ENCODE measurements around the gene AIP.

AIP gene

DNA sequence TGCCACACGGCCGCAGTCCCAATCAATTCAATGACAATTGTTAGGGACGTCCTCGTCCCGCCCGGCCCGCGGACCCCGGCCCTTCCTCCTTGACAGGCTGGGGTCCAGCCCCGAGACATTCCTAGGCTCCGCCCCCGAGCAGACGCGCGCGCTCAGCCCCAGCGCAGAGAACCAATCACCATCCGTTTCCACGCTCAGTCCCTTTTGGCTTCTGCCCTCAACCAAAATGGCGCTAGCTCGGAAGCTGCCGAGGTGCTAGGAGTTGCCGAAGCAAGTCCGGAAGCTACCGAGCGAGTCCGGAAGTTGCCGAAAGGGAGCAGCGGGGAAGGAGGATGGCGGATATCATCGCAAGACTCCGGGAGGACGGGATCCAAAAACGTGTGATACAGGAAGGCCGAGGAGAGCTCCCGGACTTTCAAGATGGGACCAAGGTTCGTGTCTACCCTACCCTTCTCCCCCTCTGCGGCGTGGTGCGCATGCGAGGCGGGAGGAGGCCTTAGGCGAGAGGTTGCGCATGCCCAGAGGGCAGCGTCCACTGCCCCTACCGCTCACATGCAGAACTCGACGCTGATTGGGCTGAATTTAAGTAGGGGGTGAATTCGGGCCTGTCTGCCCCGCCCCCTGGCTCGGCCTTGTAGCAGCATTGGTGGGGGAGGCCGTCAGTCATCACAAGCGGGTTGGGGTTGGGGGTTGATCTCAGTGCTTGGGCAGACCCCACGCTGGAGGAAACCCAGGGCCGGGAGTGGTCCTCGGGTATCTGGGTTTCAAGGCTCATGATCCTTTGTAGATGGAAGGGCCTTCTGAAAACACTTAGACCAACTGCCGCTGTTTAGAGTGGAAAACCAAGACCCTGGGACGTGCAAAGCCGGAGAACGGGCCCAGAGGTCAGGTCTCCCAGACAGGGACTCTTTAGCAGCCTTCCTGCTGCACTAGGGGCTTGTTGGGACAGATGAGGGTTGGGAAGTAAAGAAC is at the start of gene AIP:
Gene AIP, plus strand, starts transcription at position 200 of the 972 bp plus-strand sequence. Its CDS starts 133 bp downstream, at position 333.
- in situ Hi-C loops (cut with HindIII; ENCODE audit: low sequenced_read_pairs), result no loop called here

DNA sequence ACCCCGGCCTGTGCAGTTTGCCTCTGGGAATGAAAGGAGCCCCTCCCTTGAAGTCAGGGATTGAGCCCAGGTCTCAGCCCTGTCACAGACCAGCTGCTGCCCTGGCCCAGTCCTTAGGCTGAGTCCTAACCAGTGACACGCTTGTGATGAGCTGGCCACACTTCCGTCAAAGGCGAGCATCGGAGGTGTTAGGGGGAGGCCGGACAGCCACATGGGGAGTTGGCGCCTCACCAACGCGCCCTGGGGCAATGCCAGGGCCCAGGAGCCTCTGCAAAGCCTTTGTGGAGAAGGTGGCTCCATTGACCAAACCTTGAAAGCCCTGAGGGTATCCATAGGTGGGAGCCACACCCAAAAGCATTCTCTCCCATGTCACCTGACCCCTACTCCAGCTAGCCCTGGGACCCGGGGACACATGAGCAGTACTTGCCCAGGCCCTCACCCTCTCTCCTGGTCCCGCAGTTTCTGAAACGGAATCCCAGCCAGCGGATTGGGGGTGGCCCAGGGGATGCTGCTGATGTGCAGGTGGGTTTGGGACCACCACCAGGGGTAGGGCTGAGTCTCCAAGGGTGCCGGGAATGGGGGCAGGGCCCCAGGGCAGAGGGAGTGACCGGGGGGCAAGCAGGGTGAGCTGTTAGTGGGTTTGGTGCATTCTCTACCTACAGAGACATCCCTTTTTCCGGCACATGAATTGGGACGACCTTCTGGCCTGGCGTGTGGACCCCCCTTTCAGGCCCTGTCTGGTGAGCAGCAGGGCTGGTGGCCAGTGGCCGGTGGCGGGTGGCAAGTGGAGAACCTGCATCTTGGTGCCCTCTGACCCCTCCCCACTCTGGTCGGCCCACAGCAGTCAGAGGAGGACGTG is 49.1 kb upstream of the AIP start:
- in situ Hi-C loops (cut with HindIII; ENCODE audit: low sequenced_read_pairs), result no loop called here

DNA sequence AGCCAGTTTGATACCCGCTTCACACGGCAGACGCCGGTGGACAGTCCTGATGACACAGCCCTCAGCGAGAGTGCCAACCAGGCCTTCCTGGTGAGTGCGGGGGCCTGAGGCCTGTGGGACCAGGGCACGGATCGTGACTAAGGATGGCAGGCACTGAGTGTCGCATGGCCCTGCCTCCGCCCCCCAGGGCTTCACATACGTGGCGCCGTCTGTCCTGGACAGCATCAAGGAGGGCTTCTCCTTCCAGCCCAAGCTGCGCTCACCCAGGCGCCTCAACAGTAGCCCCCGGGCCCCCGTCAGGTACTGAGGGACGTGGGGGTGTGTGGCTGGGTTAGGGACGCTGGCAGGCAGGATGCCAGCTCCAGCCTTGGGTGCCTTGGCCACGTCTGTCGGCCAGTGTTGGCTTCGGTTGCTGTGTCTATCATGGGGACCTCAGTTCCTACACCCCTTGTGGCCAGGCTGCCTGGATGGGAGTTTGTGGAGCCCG is 48.4 kb upstream of the AIP start:
- in situ Hi-C loops (cut with HindIII; ENCODE audit: low sequenced_read_pairs), result no loop called here

DNA sequence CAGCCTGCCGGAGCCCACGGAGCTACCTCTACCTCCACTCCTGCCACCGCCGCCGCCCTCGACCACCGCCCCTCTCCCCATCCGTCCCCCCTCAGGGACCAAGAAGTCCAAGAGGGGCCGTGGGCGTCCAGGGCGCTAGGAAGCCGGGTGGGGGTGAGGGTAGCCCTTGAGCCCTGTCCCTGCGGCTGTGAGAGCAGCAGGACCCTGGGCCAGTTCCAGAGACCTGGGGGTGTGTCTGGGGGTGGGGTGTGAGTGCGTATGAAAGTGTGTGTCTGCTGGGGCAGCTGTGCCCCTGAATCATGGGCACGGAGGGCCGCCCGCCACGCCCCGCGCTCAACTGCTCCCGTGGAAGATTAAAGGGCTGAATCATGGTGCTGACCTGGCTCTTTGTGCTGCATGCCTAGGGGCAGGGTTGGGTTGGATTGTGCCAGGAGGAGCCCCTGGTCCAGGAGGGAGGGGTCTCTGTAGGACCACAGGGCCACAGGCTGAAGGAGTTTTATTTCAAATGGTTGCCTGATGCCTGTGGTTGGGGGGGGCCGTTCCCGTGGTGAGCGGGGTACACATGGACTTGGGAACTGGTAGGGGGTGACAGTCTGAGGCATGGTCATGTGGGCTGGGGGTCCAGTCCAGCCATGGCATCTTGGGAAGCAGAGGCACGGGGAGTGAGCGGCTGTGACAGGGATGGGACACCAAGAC is 47.6 kb upstream of the AIP start:
- in situ Hi-C loops (cut with HindIII; ENCODE audit: low sequenced_read_pairs), result no loop called here

DNA sequence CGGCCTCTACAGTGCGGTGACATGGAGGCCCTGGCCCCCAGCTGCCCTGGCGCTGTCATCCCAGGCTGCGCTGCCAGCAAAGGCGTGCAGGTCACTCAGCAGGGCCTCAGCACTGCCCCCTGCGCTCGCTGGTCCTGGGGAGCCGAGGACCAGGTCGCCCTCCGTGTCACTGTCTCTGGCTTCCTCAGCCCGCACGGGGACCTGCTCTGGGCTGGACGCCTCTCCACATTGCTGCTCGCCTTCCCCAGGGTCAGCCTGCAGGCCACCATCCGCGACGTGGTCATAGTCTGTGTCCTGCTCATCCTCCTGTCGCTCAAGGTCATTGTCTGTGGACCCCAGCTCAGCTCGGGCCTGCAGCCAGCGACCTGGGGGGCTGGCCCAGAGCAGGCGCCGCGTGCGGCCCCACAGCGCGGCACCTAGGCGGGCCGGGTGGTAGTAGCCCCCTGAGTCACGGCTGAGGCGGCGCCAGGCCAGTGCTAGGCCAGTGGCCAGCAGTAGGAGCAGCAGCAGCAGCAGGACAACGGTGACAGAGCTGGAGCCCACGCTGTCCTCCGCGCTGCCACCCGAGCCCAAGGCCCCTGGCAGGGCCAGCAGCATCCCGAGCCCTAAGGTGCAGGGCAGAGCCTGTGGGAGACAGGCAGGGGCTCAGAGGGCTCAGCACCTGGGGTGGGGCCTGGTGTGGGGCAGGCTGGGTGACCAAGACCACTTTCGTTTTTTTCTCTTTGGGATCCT is 46.9 kb upstream of the AIP start:
- in situ Hi-C loops (cut with HindIII; ENCODE audit: low sequenced_read_pairs), result no loop called here

DNA sequence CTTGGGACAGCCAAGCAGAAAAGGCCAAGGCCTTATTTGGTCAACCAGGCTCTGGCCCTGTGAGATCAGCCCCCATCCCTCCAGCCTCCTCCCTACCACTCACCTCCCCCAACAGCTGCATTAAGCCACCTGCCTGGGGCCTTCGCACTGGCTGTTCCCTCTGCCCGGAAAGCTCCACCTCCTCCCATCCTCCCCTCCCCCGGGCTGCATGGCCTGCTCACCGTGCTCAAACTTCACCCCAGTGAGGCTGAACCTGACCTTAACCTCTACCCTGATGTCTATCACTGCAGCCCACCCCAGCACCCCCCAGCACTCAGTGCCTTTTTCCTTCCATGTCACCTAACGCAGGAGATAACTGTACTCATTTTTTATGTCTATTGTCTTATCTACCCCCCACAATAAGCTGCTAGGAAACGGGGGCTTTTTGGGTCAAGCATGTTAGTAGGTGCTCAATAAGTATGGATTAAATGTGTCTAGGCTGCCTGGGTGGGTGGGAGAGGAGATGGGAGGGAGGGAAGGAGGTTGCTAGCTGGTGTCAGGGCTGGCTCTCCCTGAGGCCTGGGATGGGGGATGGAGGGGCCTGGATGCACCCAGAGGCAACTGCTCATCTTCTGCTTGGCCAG is 46.3 kb upstream of the AIP start:
- in situ Hi-C loops (cut with HindIII; ENCODE audit: low sequenced_read_pairs), result no loop called here

DNA sequence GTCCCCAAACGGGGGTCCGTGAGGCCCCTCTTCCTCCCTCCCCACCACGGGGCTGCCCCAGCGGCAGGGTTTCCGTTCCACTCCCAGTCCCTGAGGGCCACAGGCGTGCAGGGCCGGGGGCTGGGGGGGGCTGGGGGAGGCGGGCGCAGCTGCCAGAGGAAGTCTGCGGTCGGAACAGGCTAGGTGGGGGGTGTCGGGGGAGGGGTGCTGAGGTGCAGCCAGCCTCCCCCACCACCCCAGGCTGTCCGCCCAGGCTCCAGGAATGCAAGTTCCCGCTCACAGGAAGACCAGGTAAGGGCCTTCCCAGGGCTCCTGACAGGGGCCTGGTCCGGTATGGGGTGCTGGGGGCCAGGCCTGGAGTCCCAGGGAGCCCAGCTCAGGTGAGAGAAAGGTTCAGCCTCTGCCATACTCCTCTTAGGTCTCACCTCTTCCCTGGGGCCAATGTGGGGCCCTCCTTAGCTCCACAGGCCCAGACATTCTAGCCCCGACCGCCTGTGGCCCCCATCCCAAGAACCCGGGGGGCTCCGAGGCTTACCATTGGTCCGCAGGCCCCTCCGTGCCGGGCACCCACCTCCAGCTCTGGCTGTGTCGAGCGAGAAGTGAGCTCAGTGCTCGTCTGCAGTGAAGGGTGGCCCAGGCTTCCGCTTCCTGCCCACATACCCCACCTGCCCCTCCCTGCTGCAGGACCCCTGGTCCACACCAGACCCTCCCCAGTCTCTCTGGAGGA is 45.6 kb upstream of the AIP start, which contains the start of gene PTPRCAP:
Gene PTPRCAP, minus strand, starts transcription at position 601 of the 727 bp plus-strand sequence. Its CDS starts 63 bp downstream, at position 538.
- in situ Hi-C loops (cut with HindIII; ENCODE audit: low sequenced_read_pairs), result no loop called here

DNA sequence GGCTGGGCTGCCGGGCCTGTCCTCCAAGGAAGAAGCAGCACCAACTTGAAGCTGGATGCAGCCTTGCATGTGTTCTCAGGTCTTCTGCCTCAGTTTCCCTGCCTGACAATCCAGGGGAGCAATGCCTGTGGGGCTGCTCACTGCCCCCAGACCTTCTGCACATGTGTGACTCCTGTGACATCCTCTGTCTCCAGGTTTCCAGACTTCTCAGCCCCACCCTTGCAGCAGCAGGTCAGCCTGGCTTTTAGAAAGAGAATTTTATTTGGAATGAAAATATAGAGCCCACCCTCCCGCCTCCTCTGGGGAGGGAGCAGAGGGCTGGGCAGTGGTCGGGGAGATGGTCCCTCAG is 45.0 kb upstream of the AIP start:
- in situ Hi-C loops (cut with HindIII; ENCODE audit: low sequenced_read_pairs), result no loop called here

DNA sequence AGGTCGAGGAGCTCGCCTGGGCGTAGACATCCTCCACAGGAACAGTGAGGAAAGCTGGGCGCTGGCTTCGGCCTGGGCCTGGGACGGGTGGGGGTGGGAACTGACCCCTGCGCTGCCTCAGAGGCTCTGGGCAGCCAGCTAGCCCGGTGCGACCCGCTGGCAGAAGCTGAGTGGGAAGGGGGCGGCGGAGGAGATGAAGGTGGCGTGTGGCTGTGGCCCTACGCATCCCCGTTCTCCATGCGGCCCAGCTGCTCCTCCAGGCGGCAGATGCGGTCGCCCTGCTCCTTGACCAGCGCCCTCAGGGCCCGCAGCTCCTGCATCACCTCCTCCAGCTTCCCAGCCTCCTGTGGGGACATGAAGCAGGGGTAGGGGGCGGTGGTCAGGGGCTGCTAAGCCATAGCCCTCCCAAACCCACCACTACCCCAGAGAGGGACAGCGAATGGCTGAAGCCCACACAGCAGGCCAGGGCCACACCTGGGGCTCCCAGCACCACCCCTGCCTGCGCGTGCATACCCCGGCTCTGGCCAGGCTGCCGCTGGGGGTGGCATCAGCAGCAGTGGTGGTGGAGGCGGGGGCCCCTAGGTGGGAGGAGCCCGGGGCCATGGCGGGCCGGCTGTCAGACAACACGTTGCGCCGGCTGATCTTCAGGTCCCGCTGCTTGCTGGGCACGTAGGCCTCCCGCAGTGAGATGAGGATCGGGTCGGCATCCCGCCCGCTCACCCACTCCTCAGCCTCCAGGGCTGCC is 44.5 kb upstream of the AIP start:
- in situ Hi-C loops (cut with HindIII; ENCODE audit: low sequenced_read_pairs), result no loop called here

DNA sequence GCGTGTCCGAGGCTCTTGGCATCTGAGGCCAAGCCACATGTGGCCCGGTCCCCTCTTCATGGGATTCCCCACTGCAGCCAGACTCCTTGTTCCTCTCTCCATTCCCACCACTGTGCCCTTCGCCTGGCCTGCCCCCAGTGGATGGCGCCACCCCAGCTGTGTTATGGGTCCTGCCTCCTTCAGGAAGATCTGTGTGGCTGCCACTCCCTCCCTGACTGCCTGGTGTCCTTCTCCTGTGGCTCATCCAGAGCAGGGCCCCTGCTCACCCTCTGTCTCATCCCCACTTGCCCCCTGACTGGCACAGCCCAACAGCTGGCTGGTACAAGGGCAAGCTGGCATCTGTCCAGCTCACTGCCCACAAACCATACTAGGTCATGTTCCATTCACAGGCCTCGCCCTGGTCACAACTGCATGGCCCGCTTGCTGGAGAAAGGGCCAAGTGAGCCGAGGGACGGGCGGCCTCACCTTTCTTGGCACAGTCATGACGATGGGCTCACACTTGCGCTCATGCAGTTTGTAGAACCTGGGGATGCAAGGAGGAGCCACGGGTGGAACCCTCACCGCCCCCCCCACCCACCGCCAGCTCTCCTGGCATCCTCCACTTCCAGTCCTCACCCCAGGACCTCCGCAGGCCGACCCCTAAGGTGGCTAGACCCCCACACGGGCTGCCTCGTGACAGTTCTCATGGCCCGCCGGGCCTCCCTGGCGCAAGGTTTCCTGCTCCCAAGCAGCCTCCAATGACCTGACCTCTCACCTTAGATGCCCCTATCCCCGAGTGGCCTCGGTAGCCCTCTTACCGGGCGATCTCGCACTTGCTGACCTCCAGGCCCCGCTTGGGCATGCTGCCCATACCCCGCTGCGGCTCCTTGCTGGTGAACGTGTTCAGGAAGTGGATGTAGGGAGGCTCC is 43.3 kb upstream of the AIP start:
- in situ Hi-C loops (cut with HindIII; ENCODE audit: low sequenced_read_pairs), result no loop called here

DNA sequence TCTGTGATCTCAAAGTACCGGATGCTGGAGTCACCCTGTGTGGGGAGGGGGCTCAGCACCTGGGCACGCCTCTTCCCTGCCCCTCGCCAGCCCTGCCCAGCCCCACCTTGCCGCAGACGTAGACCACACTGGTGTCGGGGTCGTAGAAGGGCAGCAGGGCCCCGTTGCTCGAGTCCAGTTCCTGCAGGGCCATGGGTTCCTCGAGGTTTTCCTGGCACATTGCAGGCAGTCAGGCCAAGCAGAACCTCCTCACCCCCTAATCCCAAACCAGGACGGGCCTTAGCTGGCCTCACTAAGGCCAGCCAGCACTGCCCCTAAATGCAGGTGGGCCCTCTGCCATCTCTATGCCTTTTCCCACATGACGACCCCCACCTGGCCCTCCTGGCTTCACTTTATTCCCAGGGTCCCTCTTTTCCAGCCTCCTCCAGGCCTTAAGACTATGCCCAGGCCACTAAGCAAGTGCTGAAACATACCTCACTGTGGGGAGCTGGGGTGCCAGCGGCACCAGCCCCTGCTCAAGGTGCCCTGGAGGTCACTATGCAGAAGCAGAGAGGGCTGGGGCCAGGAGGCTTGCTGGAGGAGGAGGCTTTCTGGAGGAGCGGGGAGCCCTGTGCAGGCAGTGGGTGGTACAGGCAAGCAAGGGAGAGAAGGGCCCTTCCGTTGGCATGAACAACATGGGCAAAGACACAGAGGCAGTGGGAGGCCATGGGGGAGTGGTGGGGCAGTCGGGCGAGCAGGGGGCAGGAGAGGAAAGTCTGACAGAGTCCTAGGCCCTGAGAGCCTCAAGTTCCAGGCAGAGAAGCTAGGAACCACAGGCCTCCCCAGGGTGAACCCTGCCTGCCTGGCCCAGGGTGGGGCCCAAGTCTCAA is 42.4 kb upstream of the AIP start:
- in situ Hi-C loops (cut with HindIII; ENCODE audit: low sequenced_read_pairs), result no loop called here

DNA sequence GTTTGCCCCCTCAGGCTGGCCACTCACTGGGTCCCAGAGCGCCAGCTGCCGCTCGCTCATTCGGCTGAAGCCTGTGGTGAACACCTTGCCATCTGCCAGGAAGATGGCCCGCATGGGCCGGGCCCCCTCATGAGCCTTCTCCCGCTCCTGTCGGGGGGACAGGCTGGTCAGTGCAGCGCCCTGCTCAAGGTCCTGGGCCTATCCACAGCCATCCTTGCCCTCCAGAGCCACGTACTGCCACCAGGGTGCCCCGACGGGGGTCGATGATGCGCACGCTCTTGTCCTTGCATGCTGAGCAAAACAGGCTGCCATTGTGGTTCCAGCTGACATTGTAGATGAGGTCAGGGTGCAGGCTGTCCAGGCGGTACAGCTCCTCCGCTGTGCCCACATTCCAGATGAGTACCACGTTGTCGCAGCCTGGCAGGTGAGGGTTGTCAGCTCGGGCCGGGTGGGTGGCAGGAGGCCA is 41.7 kb upstream of the AIP start:
- in situ Hi-C loops (cut with HindIII; ENCODE audit: low sequenced_read_pairs), result no loop called here

DNA sequence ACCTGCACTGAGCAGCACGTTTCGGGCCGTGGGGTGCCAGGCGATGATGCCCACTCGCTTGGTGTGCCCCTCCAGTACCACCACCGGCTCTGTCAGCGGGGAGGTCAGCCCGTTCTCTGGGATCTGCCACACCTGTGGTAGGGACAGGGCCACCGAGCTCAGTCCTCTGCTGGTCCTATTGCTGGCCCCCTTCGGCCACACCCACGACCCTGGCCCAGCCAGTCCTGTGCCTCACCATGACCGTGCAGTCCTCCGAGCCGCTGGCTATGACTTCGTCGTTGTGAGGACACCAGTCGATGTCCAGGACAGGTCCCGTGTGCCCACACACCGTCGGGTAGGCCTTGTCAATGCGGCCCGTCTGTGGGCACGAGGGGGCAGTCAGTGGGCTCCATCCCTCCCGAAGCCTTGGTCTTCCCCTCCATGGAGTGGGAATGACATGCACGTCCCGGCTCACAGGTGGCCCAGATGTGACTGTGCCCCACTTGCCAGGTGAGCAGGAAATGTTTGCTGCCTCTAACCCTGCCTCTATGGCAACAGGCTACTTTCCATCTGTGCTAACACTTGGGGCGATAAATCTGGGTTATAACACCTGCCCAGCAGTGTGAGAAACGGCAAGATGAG is 41.0 kb upstream of the AIP start:
- in situ Hi-C loops (cut with HindIII; ENCODE audit: low sequenced_read_pairs), result no loop called here

DNA sequence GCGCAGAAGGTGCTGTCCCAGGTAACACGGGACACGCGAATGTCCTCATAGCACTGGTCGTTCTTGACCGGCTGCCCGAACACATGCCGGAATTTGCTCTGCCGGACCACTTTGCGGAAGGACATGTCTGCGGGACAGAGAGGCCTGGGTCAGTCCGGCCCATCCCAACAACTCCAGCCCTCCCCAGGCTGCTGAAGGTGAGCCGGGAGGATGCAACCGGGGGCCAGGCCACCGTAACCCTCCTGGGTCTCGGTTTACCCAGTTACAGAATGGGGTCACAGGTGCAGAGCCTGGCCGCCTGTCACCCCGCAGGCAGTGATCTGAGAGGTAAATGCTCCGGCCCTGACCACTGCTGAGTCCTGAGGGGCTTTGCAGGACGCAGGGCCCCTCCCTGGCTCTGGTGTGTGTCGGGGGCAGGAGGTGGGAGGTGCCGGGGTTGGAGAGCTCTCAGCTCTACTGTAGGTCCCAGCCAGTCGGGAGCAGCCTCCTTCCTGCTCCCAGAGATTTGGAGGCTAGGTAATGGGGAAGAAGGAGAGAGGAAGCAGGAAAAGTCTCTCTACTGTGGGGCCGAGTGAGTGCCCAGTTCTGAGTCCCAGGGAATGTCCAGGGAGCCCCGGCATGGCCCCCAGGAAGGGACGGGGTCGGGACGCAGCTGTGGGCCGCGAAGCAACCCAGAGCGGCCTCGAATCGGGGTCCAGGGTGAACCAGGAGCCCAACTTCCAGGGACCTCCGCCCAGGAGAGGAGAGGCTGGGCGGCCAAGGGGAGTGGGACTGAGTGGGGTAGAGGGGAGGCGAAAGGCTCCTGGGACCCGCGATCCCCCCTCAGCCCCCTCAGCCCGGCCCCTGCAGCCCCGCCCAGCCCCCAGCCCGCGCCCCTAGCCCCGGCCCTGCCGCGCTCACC is 40.1 kb upstream of the AIP start:
- in situ Hi-C loops (cut with HindIII; ENCODE audit: low sequenced_read_pairs), result no loop called here

DNA sequence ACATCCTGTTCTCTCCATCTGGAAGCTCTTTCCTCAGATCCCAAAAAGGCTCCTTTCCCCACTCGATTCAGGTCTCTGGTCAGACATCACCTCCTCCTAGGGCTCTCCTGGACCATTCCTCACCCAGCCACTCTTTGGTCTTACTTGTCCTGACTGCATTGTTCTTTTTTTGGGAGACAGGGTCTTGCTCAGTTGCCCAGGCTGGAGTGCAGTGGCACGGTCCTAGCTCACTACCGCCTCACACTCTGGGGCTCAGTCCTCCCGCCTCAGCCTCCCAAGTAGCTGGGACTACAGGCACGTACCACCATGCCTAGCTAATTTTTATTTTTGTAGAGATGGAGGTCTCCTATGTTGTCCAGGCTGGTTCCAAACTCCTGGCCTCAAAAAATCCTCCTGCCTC is 37.3 kb upstream of the AIP start:
- in situ Hi-C loops (cut with HindIII; ENCODE audit: low sequenced_read_pairs), result no loop called here
